GM19099 (cell line): Measurements from ENCODE around the gene CLCN5.

Experiments
- POLR2A ChIP-seq: IDR thresholded peaks from 3 replicates; pipeline ENCODE4 v1.6.1; 2011; ENCODE audit warnings: low read depth; ENCODE audit not compliant: insufficient read length; ENCODE audit errors: extremely low read depth

The CLCN5 gene

GRCh38 chrX:49922291-49923241, at the start of gene CLCN5:
CLCN5 (plus strand) TSS chrX:49922596; CDS start chrX:49925299, 2,703 bp downstream.
- TF ChIP-seq POLR2A, result peak; percentile 58

- no peak for TF ChIP-seq POLR2A
These were observed 45.6 kb upstream of the CLCN5 start for GRCh38 chrX:49876750-49877149.

DNA sequence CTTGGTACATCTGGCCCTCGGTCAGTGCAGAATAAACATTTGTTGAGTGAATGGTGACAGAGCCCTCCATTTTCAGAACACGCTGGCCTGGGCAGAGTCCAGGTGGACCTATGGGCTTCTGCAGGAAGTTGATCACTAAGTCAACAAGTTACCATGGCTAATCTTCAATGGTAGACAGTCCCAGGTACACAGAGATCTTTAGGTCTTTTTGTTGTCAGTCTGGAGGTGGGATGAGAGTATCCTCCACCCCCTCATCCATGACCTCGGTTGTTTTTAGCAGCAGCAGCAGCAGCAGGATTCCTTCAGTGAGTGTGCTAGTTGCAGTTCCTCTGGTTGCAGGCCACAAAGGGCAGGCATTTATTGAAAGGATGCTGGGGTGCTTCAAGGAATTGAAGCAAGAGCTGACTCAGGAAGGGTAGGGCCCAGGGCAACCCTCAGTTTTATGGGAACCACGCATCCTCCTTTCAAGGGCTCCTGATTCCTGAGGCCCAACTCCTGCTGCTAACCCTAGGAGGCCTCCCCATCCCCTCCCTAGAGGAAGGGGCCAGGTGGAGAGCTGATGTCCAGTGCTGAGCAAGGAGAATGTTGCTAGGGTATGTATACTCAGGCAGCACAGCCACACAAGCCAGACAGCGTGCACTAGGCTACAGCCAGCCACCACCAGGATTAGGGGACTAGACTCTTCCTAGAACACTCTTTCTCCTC, 44.8 kb upstream of the CLCN5 start:
- TF ChIP-seq POLR2A, result no peak

DNA sequence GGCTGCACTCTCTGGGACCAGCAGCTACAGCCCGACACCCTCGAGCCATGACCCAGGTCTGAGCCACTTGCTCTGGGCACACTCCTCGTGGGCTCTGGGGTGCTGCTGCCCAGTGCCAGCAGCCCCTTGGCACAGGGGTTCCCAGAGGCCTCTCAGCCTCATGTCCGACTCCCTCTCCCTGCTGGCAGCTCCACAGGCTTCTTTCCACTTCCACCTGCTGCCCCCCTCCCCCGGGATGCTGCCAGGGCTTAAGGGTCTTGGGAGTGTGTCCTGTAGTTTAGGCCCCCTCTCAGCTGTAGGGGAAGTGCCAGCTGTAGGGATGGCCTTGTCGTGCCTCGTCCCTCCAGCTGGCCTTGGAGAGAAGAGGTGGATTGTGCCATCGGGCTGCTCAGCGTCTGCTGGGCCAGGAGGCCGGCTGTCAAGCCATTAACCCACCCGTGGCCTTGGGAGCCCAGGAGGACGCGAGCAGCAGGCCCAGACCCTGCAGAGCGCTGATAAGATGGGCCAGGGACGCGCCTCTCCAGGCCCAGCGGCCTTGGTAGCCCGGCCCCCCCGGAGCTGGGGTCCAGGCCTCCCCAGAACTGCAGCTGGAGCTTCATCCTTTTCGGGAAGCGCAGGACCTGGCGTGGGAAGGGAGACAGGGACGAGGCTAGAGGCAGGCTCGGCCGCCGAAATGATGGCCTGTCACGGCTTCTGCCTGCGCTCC, 44.1 kb upstream of the CLCN5 start:
- TF ChIP-seq POLR2A, result no peak

DNA sequence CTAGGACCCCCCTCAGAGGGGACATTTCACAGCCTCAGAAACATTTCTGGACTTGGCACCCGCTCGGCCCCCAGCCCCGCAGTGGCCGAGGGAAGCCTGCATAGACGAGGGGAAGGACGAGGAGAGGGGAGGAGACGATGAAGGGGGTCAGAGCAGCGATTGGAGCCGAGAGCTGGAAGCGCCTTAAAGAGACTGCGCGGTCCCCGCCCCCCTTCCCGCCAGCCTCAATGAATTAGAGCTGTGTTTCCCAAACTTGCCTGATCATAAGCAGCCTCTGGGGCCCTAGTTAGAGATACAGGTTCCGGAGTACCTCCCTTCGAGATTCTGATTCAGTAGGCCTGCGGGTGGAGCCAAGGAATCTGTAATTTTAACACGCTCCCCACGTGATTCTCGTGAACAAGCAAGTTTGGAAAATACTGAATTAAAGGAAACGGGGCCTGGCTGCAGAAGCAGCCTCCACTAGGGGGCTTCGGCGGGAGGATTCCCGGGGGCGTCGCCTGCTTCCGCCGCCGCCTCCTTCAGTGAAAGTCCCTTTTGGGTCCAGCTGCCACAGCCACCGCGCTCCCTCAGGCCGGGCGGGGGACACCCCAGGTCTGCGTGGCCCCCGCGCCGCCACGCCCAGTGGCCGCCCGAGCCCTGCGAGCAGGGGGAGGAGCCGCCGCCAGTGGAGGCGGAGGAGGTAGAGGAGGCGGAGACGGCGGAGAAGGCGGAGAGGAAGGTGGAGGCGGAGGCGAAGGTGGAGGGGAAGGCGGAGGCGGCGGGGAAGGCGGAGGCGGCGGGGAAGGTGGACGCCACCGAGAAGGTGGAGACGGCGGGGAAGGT, 43.4 kb upstream of the CLCN5 start, which contains the start of gene USP27X:
TSS of gene USP27X (plus strand) at position 651 of the 822 bp plus-strand sequence. CDS start 824 bp downstream, outside the sequence.
- TF ChIP-seq POLR2A, result peak; percentile 28

DNA sequence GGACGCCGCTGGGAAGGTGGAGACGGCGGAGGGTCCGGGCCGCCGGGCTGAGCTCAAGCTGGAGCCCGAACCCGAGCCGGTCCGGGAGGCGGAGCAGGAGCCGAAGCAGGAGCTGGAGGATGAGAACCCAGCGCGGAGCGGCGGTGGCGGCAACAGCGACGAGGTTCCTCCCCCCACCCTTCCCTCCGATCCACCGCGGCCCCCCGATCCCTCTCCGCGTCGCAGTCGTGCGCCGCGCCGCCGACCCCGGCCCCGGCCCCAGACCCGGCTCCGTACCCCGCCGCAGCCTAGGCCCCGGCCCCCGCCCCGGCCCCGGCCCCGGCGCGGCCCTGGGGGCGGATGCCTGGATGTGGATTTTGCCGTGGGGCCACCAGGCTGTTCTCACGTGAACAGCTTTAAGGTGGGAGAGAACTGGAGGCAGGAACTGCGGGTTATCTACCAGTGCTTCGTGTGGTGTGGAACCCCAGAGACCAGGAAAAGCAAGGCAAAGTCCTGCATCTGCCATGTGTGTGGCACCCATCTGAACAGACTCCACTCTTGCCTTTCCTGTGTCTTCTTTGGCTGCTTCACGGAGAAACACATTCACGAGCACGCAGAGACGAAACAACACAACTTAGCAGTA, 42.6 kb upstream of the CLCN5 start:
- TF ChIP-seq POLR2A, result no peak

GRCh38 chrX:49880668-49881067, 41.7 kb upstream of the CLCN5 start:
- TF ChIP-seq POLR2A, result no peak

- no peak for TF ChIP-seq POLR2A
These were observed 38.0 kb upstream of the CLCN5 start for GRCh38 chrX:49884290-49884862.

DNA sequence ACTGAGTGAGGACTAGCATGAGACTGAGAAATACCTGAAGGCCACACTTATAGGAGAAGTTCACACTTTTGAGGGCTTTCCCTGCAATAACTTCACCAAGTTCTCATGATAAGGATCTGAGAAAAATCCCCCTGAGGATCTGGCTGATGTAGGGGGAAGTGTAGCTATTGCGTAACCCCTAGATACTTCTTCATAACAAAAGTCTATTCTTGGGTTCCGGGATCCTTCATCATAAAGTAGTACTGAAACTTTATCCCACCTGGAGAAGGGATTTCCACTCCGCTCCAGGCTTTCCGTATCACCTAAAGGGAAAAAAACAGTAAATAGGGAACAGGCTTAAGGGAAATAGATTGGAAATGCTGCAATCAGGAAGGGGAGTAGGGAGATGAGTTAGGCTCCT, 29.9 kb upstream of the CLCN5 start:
- TF ChIP-seq POLR2A, result no peak

DNA sequence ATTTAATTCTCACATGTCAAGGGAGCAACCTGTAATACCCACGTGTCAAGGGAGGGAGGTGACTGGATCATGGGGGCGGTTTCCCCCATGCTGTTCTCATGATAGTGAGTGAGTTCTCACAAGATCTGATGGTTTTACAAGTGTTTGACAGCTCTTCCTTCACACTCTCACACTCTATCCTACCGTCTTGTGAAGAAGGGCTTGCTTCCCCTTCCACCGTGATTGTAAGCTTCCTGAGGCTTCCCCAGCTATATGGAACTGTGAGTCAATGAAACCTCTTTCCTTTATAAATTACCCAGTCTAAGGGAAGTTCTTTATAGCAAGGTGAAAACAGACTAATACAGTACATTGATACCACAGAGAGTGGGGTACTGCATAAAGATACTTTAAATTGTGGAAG, 25.4 kb upstream of the CLCN5 start:
- TF ChIP-seq POLR2A, result no peak

- TF ChIP-seq POLR2A, result no peak
These were observed 21.3 kb upstream of the CLCN5 start for GRCh38 chrX:49901048-49901447.

DNA sequence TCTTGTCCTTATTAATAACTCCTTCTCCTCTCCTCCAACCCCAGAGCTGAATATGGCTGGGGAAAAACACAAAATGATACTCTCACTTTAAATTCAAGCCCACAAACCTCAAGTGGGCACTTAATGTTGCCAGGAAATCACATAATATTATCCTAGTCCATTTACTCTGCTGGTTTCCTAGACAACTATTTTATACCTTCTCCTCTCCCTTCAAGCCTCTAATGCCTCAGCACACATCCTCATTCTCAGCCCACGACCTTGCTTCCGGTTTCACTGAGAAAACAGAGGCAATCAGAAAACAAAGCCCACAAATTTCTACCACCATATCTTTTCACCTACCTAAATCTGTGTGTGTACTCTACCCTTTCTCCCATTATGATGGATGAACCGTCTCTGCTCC, 12.1 kb upstream of the CLCN5 start:
- no peak for TF ChIP-seq POLR2A

DNA sequence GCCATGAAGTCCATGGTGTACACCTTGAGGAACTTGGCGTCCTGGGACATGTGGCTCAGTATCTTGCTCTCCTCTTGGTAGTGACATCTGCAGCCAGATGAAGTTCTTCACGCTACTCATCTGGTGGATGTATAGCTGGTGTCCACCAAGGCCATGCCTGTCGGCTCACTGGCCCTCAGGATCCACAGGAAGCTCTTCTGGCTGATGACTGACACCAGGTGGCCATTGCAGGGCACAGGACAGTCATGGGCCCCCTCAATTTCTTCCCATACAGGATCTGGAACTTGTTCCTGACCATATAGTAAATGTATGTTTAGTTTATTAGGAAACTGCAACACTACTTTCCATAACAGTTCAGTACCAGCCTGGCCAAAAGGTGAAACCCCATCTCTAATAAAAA, 10.3 kb upstream of the CLCN5 start:
- TF ChIP-seq POLR2A, result no peak

- no peak for TF ChIP-seq POLR2A
These were observed 9.5 kb upstream of the CLCN5 start for GRCh38 chrX:49912861-49913260.
